GM18511 (cell line): ENCODE measurements around the gene HMGCL.
A peak's percentile ranks its signal among the peaks of the same experiment; 100 is the strongest.
"Not testable (repeated sequence)": the region's sequence is repeated elsewhere in the genome, so short reads cannot be mapped to it uniquely, and the experiment has no call there.

Experiments used
- ATAC-seq: cut with Tn5 transposase; IDR thresholded peaks from one replicate; pipeline ENCODE4 v1.9.1; 2021; ENCODE audit warnings: mild to moderate bottlenecking, moderate library complexity; ENCODE audit not compliant: unreplicated experiment

The HMGCL gene

DNA sequence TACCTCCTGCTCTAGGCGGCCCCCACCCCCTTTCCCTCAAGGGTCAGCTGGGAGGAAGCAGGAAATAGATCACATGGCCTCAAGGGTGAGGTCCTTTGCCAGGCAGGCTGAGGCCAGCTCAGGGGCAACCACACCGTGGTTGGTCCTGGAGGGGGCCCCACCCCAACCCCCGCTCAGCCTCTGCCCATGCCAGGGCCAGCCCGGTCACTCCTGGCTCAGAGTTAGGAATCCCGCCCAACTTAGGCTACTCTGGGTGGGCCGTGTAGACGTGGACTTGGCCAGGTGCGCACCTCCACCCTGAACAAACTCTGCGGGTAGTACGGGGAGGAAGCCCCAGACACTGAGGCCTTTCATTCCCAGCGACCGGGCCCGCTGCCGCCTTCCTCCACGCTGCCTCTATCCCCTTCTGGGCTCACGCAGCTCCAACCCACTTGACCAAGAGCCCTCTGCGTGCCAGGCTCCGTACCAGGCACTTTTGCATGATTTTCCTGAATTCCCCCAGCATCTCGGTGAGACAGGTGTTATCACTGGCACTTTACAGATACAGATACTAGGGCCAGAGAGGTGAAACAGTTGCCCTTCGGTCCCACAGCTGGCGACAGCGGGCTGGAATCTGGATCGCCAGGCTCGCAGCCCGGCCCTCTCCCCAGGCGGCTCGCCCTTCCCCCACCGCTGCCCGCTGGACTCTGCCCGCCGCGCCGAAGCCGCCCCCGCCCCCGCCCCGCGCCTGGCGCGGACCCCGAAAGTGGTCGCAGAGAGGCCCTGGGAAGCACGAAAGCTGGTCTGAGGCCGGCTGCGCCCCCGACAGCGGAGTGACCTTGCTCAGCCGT, 25.4 kb downstream of the HMGCL start:
- ATAC-seq: peak; percentile 15

GRCh38 chr1:23799255-23799569, 26.0 kb downstream of the HMGCL start:
- no peak for ATAC-seq

DNA sequence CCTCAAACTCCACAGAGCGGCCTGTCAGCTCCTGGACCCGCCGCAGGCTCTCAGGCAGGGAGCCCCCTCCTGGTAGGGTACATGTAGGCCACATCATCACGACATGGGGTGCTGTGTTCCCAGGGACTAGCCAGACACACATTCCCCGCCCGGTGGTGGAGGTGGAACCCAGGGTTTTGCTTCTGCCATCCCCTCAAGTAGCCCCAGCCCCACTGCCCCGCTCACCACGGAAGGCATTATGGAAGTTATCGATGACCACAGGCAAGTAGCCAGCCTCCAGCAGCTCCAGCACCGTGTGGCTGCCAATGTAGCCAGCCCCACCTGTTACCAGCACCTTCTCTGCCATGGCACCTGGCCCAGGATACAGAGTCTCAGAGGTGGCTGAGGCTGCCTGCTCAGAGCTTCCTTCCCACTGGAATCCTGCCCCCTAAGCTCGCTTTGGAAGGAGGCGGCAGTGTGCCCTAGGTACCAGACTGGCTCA, 26.5 kb downstream of the HMGCL start:
- no peak for ATAC-seq

DNA sequence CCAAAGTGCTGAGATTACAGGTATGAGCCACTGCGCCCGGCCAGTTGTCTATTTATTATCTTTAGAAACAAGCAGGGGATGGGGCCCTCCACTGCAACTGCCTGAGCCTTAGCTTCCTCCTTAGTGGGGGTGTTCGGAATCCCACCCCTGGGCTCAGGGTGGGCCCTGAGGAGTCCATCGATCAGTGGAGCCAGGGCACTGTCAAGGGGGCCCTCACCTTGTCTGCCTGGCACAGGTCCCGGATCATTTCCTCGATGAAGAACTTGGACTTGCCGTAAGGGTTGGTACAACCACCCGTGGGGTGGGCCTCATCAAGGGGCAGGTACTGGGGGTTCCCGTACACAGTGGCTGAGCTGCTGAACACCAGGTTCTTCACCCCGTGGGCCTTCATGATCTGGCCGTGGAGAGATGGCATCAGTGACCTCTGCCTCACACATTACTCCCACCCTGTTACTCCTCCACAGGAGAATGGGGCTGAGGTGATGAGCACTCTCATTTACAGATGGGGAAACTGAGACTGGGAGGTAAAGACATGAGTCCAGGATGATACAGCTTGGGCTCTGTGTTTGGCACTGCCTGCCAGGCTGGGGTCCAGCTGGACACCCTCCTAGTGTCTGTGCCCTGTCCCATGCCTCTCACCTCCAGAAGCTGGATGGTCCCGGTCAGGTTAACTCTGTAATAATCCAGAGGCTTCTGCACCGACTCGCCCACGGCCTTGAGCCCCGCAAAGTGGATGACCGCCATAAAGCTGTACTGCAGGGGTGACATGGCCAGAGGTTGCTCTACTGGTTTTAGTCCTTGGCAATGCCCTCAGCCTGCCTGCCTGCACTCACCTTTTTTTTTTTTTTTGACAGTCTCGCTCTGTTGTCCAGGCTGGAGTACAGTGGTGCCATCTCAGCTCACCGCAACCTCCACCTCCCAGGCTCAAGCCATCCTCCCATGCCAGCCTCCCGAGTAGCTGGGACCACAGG, 27.5 kb downstream of the HMGCL start:
- ATAC-seq: no peak

DNA sequence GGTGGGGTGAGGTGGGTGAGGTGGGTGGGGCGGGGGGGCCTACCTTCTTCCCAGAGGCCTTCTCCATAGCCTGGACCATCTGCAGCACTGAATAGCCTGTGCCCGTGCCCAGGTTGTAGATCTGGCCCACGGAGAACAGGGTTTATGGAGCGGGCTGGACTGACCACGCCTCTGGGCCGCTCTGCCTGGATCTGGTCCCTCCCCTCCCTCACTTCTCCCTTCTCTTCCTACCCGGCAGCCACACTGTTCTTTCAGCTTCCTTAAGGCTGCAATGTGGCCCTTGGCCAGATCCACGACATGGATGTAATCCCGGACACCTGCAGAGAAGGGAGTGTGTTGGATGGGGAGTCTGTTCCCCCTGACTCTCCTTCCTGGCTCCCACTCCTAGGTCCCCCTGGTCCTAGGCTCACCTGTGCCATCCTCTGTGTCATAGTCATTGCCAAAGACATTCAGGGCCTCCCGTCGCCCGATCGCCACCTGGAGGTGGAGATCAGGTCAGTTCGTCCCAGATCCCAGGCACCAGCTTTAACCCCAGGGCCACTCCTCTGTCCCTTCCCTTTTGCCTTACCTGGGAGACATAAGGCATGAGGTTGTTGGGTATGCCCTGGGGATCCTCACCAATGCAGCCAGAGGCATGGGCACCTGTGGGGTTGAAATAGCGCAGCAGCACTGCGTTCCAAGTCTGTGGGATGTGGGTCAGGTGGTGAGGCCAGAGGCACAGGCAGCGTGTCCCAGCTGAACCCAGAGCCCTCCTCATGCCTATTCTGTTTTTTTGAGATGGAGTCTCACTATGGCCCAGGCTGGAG, 28.6 kb downstream of the HMGCL start:
- no peak for ATAC-seq

DNA sequence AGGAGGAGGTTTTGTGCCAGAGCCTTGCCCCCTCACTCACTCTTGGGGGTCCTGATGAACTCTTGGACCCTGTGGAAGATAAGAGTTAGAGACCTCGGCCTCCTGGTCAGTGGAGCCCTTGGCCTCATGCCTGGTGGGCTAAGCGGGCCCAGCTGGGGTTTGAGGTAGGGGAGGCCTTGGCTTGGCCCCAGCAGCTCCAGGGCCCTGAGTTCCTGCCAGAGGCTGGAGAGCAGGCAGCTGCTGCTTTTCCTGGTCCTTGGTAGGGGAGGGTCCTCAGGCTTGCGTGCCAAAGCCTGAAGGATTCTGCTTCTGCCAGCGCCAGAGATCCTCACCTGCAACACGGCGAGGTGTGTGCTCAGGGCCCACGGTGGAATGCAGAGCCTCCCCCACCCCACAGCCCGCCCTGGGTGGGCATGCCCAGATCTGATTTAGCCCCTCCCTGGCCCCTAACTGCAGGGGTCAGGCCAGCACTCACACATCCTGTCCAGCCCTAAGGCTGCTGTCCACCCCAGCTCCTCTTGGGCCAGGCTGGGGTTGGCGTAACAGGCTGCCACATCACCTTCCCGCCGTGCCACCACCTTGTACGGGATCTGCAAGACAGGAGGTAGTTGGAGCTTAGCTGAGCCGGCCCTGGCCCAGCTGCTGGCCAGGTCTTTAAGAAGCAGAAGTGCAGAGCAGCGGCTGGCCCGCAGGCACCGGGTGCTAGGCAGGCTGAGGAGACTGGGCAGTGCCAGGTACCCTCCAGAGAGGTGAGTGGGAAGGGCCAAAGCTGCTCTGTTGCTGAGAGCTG, 29.4 kb downstream of the HMGCL start:
- ATAC-seq: no peak

DNA sequence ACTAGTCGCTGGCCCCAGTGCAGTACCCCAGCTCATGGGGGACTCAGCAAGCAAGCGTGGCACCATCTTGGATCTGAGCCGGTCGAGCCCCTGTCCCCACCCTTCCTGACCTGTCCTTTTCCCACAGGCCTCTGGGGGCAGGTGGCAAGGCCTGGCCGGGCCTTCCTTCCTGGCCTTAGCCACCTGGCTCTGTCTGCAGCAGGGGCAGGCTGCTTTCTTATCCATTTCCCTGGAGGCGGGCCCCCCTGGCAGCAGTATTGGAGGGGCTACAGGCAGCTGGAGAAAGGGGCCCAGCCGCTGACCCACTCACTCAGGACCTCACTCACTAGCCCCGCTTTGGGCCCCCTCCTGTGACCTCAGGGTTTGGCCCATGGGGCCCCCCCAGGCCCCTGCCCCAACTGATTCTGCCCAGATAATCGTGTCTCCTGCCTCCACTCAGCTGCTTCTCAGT, 30.5 kb downstream of the HMGCL start:
- not testable (repeated sequence) for ATAC-seq

- no peak for ATAC-seq
Measured at GRCh38 chr1:23793861-23794731, 31.1 kb downstream of the HMGCL start.

- ATAC-seq: no peak
Measured at GRCh38 chr1:23793018-23793781, 32.0 kb downstream of the HMGCL start.

- no peak for ATAC-seq
Measured at GRCh38 chr1:23792151-23792945, 32.9 kb downstream of the HMGCL start.

DNA sequence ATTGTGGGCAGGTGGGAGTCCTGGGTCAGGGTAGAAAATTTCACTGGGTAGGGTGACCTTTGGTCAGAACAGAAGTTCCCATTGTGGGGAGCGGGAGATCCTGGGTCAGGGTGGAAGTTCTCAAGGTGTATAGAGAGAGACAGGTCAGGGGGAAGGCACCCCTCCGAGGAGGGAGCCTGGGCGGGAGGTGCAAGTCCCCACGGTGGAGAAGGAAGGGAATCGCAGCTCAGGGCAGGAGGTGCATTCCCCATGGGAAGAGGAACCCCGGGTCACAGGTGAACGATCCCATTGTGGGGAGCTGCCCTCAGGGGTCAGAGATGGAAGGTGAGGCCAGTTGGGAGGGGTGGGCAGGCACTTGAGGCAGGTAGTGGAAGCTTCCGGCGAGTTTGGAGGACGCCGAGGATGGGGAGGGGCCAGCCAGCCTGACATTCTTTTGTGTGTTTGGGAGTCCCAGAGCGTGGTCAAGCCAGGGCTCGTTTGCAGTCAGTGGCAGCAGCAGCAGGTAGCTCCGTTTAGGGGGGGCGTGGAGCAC, 33.6 kb downstream of the HMGCL start:
- ATAC-seq: no peak

- ATAC-seq: peak; percentile 89
Measured at GRCh38 chr1:23790696-23791515, 34.3 kb downstream of the HMGCL start, which contains the start of gene LYPLA2. LYPLA2 (plus strand) TSS chr1:23791145; CDS start chr1:23792683, 1,538 bp downstream.

GRCh38 chr1:23788695-23789094, 36.5 kb downstream of the HMGCL start:
- ATAC-seq: no peak

GRCh38 chr1:23787701-23788100, 37.5 kb downstream of the HMGCL start:
- no peak for ATAC-seq

GRCh38 chr1:23784846-23785245, 40.4 kb downstream of the HMGCL start:
- no peak for ATAC-seq

- ATAC-seq: not testable (repeated sequence)
Measured at GRCh38 chr1:23783141-23783540, 42.1 kb downstream of the HMGCL start.
